HL-60 (cell line): ENCODE data around the gene NKX6-2.

Experiments used
- CTCF ChIP-seq: IDR thresholded peaks from one replicate; pipeline ENCODE4 v1.5.1; 2011; ENCODE audit warnings: low read length, control low read depth, inconsistent platforms; ENCODE audit not compliant: insufficient read depth
- GABPA ChIP-seq: IDR thresholded peaks from 2 replicates; pipeline ENCODE4 v1.6.1; 2012; ENCODE audit warnings: low read depth

GRCh38 chr10:132777441-132777840 is 8.5 kb downstream of the NKX6-2 start:
- TF ChIP-seq CTCF (no peak), GABPA (no peak)
